Measurements from ENCODE around the gene OR10A6. TPM values are rescaled to one million over a fixed set of nuclear protein-coding genes. Genes with fewer than 3 reads are reported as not detected.

Gene OR10A6
- total and polyA plus RNA-seq, 9 of the 15 experiments (the other 6 are each of a cell fraction or from before 2014, with no cell fraction given): not detected

GRCh38 chr11:7965386-7965785 is 34.3 kb upstream of the OR10A6 start, which contains the start of gene NLRP10 (continued):
- TF ChIP-seq, protein P1, sequence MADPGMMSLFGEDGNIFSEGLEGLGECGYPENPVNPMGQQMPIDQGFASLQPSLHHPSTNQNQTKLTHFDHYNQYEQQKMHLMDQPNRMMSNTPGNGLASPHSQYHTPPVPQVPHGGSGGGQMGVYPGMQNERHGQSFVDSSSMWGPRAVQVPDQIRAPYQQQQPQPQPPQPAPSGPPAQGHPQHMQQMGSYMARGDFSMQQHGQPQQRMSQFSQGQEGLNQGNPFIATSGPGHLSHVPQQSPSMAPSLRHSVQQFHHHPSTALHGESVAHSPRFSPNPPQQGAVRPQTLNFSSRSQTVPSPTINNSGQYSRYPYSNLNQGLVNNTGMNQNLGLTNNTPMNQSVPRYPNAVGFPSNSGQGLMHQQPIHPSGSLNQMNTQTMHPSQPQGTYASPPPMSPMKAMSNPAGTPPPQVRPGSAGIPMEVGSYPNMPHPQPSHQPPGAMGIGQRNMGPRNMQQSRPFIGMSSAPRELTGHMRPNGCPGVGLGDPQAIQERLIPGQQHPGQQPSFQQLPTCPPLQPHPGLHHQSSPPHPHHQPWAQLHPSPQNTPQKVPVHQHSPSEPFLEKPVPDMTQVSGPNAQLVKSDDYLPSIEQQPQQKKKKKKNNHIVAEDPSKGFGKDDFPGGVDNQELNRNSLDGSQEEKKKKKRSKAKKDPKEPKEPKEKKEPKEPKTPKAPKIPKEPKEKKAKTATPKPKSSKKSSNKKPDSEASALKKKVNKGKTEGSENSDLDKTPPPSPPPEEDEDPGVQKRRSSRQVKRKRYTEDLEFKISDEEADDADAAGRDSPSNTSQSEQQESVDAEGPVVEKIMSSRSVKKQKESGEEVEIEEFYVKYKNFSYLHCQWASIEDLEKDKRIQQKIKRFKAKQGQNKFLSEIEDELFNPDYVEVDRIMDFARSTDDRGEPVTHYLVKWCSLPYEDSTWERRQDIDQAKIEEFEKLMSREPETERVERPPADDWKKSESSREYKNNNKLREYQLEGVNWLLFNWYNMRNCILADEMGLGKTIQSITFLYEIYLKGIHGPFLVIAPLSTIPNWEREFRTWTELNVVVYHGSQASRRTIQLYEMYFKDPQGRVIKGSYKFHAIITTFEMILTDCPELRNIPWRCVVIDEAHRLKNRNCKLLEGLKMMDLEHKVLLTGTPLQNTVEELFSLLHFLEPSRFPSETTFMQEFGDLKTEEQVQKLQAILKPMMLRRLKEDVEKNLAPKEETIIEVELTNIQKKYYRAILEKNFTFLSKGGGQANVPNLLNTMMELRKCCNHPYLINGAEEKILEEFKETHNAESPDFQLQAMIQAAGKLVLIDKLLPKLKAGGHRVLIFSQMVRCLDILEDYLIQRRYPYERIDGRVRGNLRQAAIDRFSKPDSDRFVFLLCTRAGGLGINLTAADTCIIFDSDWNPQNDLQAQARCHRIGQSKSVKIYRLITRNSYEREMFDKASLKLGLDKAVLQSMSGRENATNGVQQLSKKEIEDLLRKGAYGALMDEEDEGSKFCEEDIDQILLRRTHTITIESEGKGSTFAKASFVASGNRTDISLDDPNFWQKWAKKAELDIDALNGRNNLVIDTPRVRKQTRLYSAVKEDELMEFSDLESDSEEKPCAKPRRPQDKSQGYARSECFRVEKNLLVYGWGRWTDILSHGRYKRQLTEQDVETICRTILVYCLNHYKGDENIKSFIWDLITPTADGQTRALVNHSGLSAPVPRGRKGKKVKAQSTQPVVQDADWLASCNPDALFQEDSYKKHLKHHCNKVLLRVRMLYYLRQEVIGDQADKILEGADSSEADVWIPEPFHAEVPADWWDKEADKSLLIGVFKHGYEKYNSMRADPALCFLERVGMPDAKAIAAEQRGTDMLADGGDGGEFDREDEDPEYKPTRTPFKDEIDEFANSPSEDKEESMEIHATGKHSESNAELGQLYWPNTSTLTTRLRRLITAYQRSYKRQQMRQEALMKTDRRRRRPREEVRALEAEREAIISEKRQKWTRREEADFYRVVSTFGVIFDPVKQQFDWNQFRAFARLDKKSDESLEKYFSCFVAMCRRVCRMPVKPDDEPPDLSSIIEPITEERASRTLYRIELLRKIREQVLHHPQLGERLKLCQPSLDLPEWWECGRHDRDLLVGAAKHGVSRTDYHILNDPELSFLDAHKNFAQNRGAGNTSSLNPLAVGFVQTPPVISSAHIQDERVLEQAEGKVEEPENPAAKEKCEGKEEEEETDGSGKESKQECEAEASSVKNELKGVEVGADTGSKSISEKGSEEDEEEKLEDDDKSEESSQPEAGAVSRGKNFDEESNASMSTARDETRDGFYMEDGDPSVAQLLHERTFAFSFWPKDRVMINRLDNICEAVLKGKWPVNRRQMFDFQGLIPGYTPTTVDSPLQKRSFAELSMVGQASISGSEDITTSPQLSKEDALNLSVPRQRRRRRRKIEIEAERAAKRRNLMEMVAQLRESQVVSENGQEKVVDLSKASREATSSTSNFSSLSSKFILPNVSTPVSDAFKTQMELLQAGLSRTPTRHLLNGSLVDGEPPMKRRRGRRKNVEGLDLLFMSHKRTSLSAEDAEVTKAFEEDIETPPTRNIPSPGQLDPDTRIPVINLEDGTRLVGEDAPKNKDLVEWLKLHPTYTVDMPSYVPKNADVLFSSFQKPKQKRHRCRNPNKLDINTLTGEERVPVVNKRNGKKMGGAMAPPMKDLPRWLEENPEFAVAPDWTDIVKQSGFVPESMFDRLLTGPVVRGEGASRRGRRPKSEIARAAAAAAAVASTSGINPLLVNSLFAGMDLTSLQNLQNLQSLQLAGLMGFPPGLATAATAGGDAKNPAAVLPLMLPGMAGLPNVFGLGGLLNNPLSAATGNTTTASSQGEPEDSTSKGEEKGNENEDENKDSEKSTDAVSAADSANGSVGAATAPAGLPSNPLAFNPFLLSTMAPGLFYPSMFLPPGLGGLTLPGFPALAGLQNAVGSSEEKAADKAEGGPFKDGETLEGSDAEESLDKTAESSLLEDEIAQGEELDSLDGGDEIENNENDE (IDR thresholded peaks at IDR 0.05; ENCODE audit: low read depth, low read length): no peak
- TF ChIP-seq TAF9B (IDR thresholded peaks at IDR 0.05; ENCODE audit: partially characterized antibody): no peak

Measured in K562 (cell line).